LNCaP clone FGC (cell line): ENCODE results near the gene PLSCR1.

Experiments used
- DNase-seq: peaks from one replicate; pipeline ENCODE4 v3.0.0-alpha.2; 2011; ENCODE audit warnings: low read depth
- H3K4me3 ChIP-seq: 2 replicates; pipeline ENCODE4 v1.5.1; 2011; ENCODE audit warnings: mild to moderate bottlenecking, low read depth, low read length, control low read depth
- CTCF ChIP-seq: IDR thresholded peaks from 2 replicates; pipeline ENCODE4 v1.5.1; 2012; ENCODE audit warnings: mild to moderate bottlenecking; ENCODE audit not compliant: control insufficient read depth, insufficient read depth; ENCODE audit errors: extremely low read depth

The PLSCR1 gene

GRCh38 chr3:146473726-146474125 is 70.7 kb downstream of the PLSCR1 start:
- TF ChIP-seq CTCF, result no peak
- H3K4me3 ChIP-seq, result no peak overlapping the region
- no peak for DNase-seq

- TF ChIP-seq CTCF, result no peak
- H3K4me3 ChIP-seq, result no peak overlapping the region
- DNase-seq, result no peak
Observed at GRCh38 chr3:146472611-146473010, 71.8 kb downstream of the PLSCR1 start.

- no peak for TF ChIP-seq CTCF
Observed at GRCh38 chr3:146471012-146471411, 73.4 kb downstream of the PLSCR1 start.

GRCh38 chr3:146470425-146470990 is 73.9 kb downstream of the PLSCR1 start:
- no peak for DNase-seq
- no peak for TF ChIP-seq CTCF
- no peak overlapping the region for H3K4me3 ChIP-seq

More at GRCh38 chr3:146471012-146471411, 73.4 kb downstream of the PLSCR1 start:
- no peak for DNase-seq
- no peak overlapping the region for H3K4me3 ChIP-seq

- no peak within 1 kb of the TSS for H3K4me3 ChIP-seq
- no peak for DNase-seq
- no peak for TF ChIP-seq CTCF
Observed at GRCh38 chr3:146469150-146470017, 75.0 kb downstream of the PLSCR1 start, which contains the start of gene PLSCR2. Gene PLSCR2, minus strand, starts transcription at chr3:146469561. Its CDS starts 9,657 bp downstream, at chr3:146459904.

GRCh38 chr3:146468671-146469149 is 75.7 kb downstream of the PLSCR1 start:
- no peak for TF ChIP-seq CTCF
- no peak for DNase-seq
- H3K4me3 ChIP-seq, result no peak overlapping the region

GRCh38 chr3:146468234-146468633 is 76.2 kb downstream of the PLSCR1 start:
- no peak for TF ChIP-seq CTCF
- no peak overlapping the region for H3K4me3 ChIP-seq
- DNase-seq, result no peak
